Natural killer cell (primary cell): ENCODE measurements around the gene OR51B6. TPM values are rescaled to one million over a fixed set of nuclear protein-coding genes. Genes with fewer than 3 reads are reported as not detected.
"Not testable (repeated sequence)": the region's sequence is repeated elsewhere in the genome, so short reads cannot be mapped to it uniquely, and the experiment has no call there.

Experiments
- ATAC-seq, 3 donors: fragments of 150-1000 bp in 2 of 3; fragments of 200-7000 bp in 1 of 3; cut with Tn5 transposase; 1 replicate in 1 of 3; 2 replicates in 2 of 3; pipeline ENCODE4 v1.10.0; 2021; ENCODE audit warnings: mild to moderate bottlenecking in 2 of 3, moderate library complexity in 2 of 3
- DNase-seq, 2 donors: peaks; one replicate each; pipeline versions ENCODE4 v3.0.0 to v3.0.0-alpha.2; 2013 to 2021; ENCODE audit warnings: mixed read lengths in 1 of 2
- H3K27ac ChIP-seq: one replicate; pipeline ENCODE4 v1.5.1; 2013; ENCODE audit warnings: mild to moderate bottlenecking, low read length
- H3K27me3 ChIP-seq: one replicate; pipeline ENCODE4 v1.6.1; 2013; ENCODE audit warnings: low read length; ENCODE audit not compliant: control insufficient read depth, insufficient read depth
- H3K36me3 ChIP-seq: one replicate; pipeline ENCODE4 v1.6.1; 2013; ENCODE audit warnings: low read length; ENCODE audit not compliant: control insufficient read depth, insufficient read depth
- H3K4me1 ChIP-seq: one replicate; pipeline ENCODE4 v1.6.1; 2013; ENCODE audit warnings: low read length; ENCODE audit not compliant: control insufficient read depth, insufficient read depth
- H3K4me3 ChIP-seq: one replicate; pipeline ENCODE4 v1.5.1; 2013; ENCODE audit warnings: low read length
- H3K9me3 ChIP-seq: one replicate; pipeline ENCODE4 v1.6.1; 2013; ENCODE audit warnings: low read length; ENCODE audit not compliant: control insufficient read depth, insufficient read depth
- H3K27ac Mint-ChIP-seq, 2 donors: one replicate each; pipeline ENCODE4 v1.8.0; 2022; ENCODE audit warnings: mild to moderate bottlenecking in 2 of 2, mixed read lengths in 2 of 2, moderate library complexity in 1 of 2
- H3K27me3 Mint-ChIP-seq, 2 donors: one replicate each; pipeline ENCODE4 v1.8.0; 2022; ENCODE audit warnings: low read depth in 2 of 2, mixed read lengths in 2 of 2
- H3K36me3 Mint-ChIP-seq: one replicate; pipeline ENCODE4 v1.8.0; 2022; ENCODE audit warnings: mixed read lengths
- H3K4me1 Mint-ChIP-seq, 2 donors: one replicate each; pipeline ENCODE4 v1.8.0; 2022; ENCODE audit warnings: mixed read lengths in 2 of 2
- H3K4me3 Mint-ChIP-seq: one replicate; pipeline ENCODE4 v1.8.0; 2022; ENCODE audit warnings: mild to moderate bottlenecking, moderate library complexity, mixed read lengths
- H3K9me3 Mint-ChIP-seq, 2 donors: one replicate each; pipeline ENCODE4 v1.8.0; 2022; ENCODE audit warnings: mixed read lengths in 2 of 2
- CTCF ChIP-seq: fragments of 200-600 bp; IDR thresholded peaks from one replicate; pipeline ENCODE4 v1.8.0; 2022; ENCODE audit warnings: antibody characterized with exemption
- WGBS: methylation state at CpG from one replicate; pipeline ENCODE4 v1.1.7; 2013; ENCODE audit warnings: missing lambda C conversion rate; ENCODE audit not compliant: insufficient coverage; 5-methylcytosine and 5-hydroxymethylcytosine counted together
- intact Hi-C: fragments of 100-400 bp; cut with micrococcal nuclease; formaldehyde crosslinking; loops from one replicate; pipeline ENCODE4 v1.14.2; 2022
- total RNA-seq, 4 donors: library from RNA; stranded (reverse); fragments of 120-200 nt in 1 of 4; gene quantifications; one replicate each; pipeline versions ENCODE4 v1.2.3 to v1.2.4, GENCODE V29; 2013 to 2022

The OR51B6 gene
- total RNA-seq, 3 donors from 2014 or later (not counting 1 experiment from before 2014, with no cell fraction given), result not detected

GRCh38 chr11:5324197-5324596 lies 27.1 kb upstream of the OR51B6 start, which contains the start of gene OR51B2:
Gene OR51B2 (minus strand): TSS chr11:5324297. CDS start chr11:5324297, 0 bp downstream.
- no peak within 1 kb of the TSS for H3K4me3 ChIP-seq
- no peaks in the 10 kb centered on the region for H3K36me3 ChIP-seq
- Mint-ChIP-seq H3K4me1 (no peaks in the 10 kb centered on the region), H3K27ac (no peak within 1 kb of the TSS), H3K27me3 (no peaks in the 10 kb centered on the region), H3K4me3 (no peak within 1 kb of the TSS), H3K9me3 (peaks cover 0 to 3% of the 10 kb centered on the region in 2 donors), H3K36me3 (no peaks in the 10 kb centered on the region)
- H3K4me1 ChIP-seq, result no peaks in the 10 kb centered on the region
- intact Hi-C loops, result no loop called here
- H3K27me3 ChIP-seq, result no peaks in the 10 kb centered on the region
- WGBS, result 100% methylated on average over 1 of the region's 3 CpGs
- H3K9me3 ChIP-seq, result no peaks in the 10 kb centered on the region
- no peak for ATAC-seq
- no peak for DNase-seq
- no peak for TF ChIP-seq CTCF
- H3K27ac ChIP-seq, result no peak within 1 kb of the TSS

- H3K27me3 Mint-ChIP-seq, result no peaks in the 10 kb centered on the region
- ATAC-seq (no peak), DNase-seq (no peak)
- no peaks in the 10 kb centered on the region for H3K4me1 ChIP-seq
- no peaks in the 10 kb centered on the region for H3K4me1 Mint-ChIP-seq
- H3K4me3 Mint-ChIP-seq, result no peak overlapping the region
- H3K9me3 ChIP-seq, result no peaks in the 10 kb centered on the region
- intact Hi-C loops, result no loop called here
- no peaks in the 10 kb centered on the region for H3K36me3 ChIP-seq
- H3K27ac ChIP-seq, result no peak overlapping the region
- H3K4me3 ChIP-seq, result no peak overlapping the region
- no peaks in the 10 kb centered on the region for H3K36me3 Mint-ChIP-seq
- no peaks in the 10 kb centered on the region for H3K9me3 Mint-ChIP-seq
- no peaks in the 10 kb centered on the region for H3K27me3 ChIP-seq
- H3K27ac Mint-ChIP-seq, result no peak overlapping the region
- TF ChIP-seq CTCF, result no peak
- WGBS, result no CpG with 5 or more reads among the region's 1 CpG
Observed at GRCh38 chr11:5335170-5335569, 16.1 kb upstream of the OR51B6 start.

GRCh38 chr11:5336331-5336730 lies 15.0 kb upstream of the OR51B6 start:
- H3K27ac Mint-ChIP-seq, result no peak overlapping the region
- no peak for ATAC-seq

GRCh38 chr11:5337253-5337652 lies 14.1 kb upstream of the OR51B6 start:
- H3K4me1 Mint-ChIP-seq, H3K9me3 Mint-ChIP-seq, H3K9me3 ChIP-seq, H3K27ac ChIP-seq, ATAC-seq, H3K27me3 Mint-ChIP-seq, H3K36me3 Mint-ChIP-seq, H3K27me3 ChIP-seq, H3K36me3 ChIP-seq, H3K4me3 ChIP-seq, DNase-seq, H3K4me3 Mint-ChIP-seq, intact Hi-C loops, H3K27ac Mint-ChIP-seq, H3K4me1 ChIP-seq: not testable (repeated sequence)
- WGBS, result 57% methylated on average over 1 of the region's 1 CpG

More at GRCh38 chr11:5336331-5336730, 15.0 kb upstream of the OR51B6 start:
- H3K27ac ChIP-seq, result no peak overlapping the region
- Mint-ChIP-seq H3K4me1 (no peaks in the 10 kb centered on the region), H3K9me3 (no peaks in the 10 kb centered on the region), H3K36me3 (no peaks in the 10 kb centered on the region), H3K4me3 (no peak overlapping the region), H3K27me3 (no peaks in the 10 kb centered on the region)
- H3K4me1 ChIP-seq, result no peaks in the 10 kb centered on the region
- H3K4me3 ChIP-seq, result no peak overlapping the region
- intact Hi-C loops, result no loop called here
- no peak for TF ChIP-seq CTCF
- DNase-seq, result no peak
- H3K27me3 ChIP-seq, result no peaks in the 10 kb centered on the region
- H3K9me3 ChIP-seq, result no peaks in the 10 kb centered on the region
- H3K36me3 ChIP-seq, result no peaks in the 10 kb centered on the region
